ENCODE measurements around the gene PXK.

Gene PXK

DNA sequence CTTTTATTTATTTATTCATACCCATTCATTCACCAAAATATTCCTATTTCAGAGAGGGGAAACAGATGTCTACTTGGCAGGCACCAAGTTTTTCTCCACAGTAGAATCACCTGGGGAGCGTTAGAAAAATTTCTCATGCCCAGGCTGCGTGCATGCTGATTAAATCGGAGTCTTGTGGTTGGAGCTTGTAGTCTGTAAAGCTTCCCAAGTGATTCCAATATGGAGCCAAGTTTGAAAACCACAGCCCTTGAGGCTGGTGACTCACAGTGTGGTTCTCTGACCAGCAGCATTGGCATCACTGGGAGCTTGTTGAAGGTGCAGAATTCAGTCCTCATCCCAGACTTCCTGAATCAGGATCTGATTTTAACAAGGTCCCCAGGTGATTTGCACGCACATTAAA, 51.2 kb downstream of the PXK start:
- peak; percentile 99 for DNase-seq

DNA sequence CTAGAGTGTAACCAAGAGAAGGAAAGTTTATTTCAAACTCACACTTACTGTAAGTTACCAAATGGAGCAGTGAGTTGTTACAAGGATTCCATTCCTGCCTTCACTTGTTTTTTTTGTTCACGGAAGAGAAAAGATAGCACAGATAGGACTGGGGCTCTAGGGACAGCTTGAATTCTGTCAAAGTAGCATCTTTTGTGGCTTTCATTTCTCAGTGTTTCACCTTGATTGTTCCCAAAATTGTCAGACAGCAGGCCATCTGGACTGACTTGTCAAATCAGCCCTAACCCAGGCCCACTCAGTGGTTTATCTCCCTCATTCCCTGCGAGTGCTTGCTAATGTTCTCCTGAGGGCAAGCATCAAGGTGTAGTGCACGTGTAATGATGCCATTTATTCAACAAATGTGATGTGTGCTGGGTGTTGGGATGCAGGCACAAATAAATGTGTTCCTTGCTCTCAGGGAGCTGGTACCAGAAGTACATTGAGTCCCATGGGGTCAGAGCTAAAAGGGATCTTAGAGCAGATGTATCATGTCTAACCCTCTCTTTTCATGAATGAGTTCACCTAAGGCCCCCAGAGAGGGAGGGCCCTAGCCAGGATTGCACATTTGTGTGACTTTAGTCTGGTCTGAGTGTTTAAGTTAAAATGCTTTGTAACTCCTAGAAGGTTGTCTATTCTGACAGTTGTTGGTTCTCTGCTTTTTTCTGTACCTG, 51.8 kb downstream of the PXK start:
- Histone ChIP-seq H3K4me2 (ENCODE audit: low read length, poor library complexity, severe bottlenecking) (no peak overlapping the region), H3K36me3 (ENCODE audit: control insufficient read depth in 1 of 2, insufficient read depth in 2 of 2, low read depth in 1 of 2, low read length in 2 of 2) (peaks cover 3 to 13% of the 10 kb centered on the region in 2 experiments), H4K91ac (ENCODE audit: low read length) (peak overlapping the region; percentile 89), H2BK5ac (ENCODE audit: low read depth, low read length, poor library complexity, severe bottlenecking) (no peak overlapping the region), H3K4ac (ENCODE audit: low read depth in 1 of 2, low read length in 2 of 2) (peak overlapping the region; percentile 61 to 87), H2BK15ac (ENCODE audit: low read depth, poor library complexity, severe bottlenecking) (peak overlapping the region; percentile 95), H2BK120ac (ENCODE audit: low read depth, low read length) (peak overlapping the region; percentile 11), H3K79me1 (replicated peaks; ENCODE audit: low read length, poor library complexity, severe bottlenecking) (peaks cover 4% of the 10 kb centered on the region), H3K9me3 (ENCODE audit: control insufficient read depth, low read length) (no peaks in the 10 kb centered on the region), H3K23ac (ENCODE audit: low read length in 2 of 2) (no peak overlapping the region), H3K4me3 (ENCODE audit: insufficient read depth in 1 of 2, low read depth in 1 of 2, low read length in 2 of 2) (peak overlapping the region in 1 of 2 experiments; percentile 17), H3K14ac (ENCODE audit: low read length in 2 of 2) (peak overlapping the region in 1 of 2 experiments; percentile 63), H3K4me1 (ENCODE audit: control insufficient read depth, insufficient read depth, low read depth, low read length) (peaks cover 12% of the 10 kb centered on the region), H3K27me3 (ENCODE audit: control insufficient read depth in 1 of 2, insufficient read depth in 1 of 2, low read length in 2 of 2) (peaks cover 0 to 3% of the 10 kb centered on the region in 2 experiments), H3K27ac (ENCODE audit: low read length, poor library complexity, severe bottlenecking) (peak overlapping the region; percentile 93), H2BK12ac (ENCODE audit: low read length in 2 of 2) (peak overlapping the region; percentile 76 to 82), H2AK5ac (ENCODE audit: low read length, severe bottlenecking) (peak overlapping the region; percentile 28), H3K18ac (ENCODE audit: low read depth in 1 of 2, low read length in 2 of 2) (peak overlapping the region; percentile 46 to 62), H4K8ac (ENCODE audit: low read length) (peak overlapping the region; percentile 53), H2AFZ (ENCODE audit: low read depth, low read length) (no peak overlapping the region), H3K9ac (ENCODE audit: low read length) (peak overlapping the region; percentile 28)
- peak; percentile 55 for DNase-seq
- WGBS = 67% methylated on average over 3 of the region's 3 CpGs

More for the DNA sequence above, 51.2 kb downstream of the PXK start:
- no peak overlapping the region for H3K23ac ChIP-seq (ENCODE audit: low read length in 2 of 2)
- no peak overlapping the region for H4K91ac ChIP-seq (ENCODE audit: low read length)
- peak overlapping the region in 1 of 2 experiments; percentile 87 for H3K4ac ChIP-seq (ENCODE audit: low read depth in 1 of 2, low read length in 2 of 2)
- H3K9me3 ChIP-seq (ENCODE audit: control insufficient read depth, low read length) = no peaks in the 10 kb centered on the region
- no peak overlapping the region for H2AK5ac ChIP-seq (ENCODE audit: low read length, severe bottlenecking)
- peaks cover 12% of the 10 kb centered on the region for H3K4me1 ChIP-seq (ENCODE audit: control insufficient read depth, insufficient read depth, low read depth, low read length)
- H3K14ac ChIP-seq (ENCODE audit: low read length in 2 of 2) = no peak overlapping the region
- H2BK120ac ChIP-seq (ENCODE audit: low read depth, low read length) = no peak overlapping the region
- no peak overlapping the region for H2AFZ ChIP-seq (ENCODE audit: low read depth, low read length)
- peaks cover 4% of the 10 kb centered on the region for H3K79me1 ChIP-seq (replicated peaks; ENCODE audit: low read length, poor library complexity, severe bottlenecking)
- no peak overlapping the region for H2BK15ac ChIP-seq (ENCODE audit: low read depth, poor library complexity, severe bottlenecking)
- peaks cover 3 to 13% of the 10 kb centered on the region in 2 experiments for H3K36me3 ChIP-seq (ENCODE audit: control insufficient read depth in 1 of 2, insufficient read depth in 2 of 2, low read depth in 1 of 2, low read length in 2 of 2)
- H4K8ac ChIP-seq (ENCODE audit: low read length) = peak overlapping the region; percentile 53
- no peak overlapping the region for H2BK5ac ChIP-seq (ENCODE audit: low read depth, low read length, poor library complexity, severe bottlenecking)
- H3K4me2 ChIP-seq (ENCODE audit: low read length, poor library complexity, severe bottlenecking) = no peak overlapping the region
- peak overlapping the region; percentile 93 for H3K27ac ChIP-seq (ENCODE audit: low read length, poor library complexity, severe bottlenecking)
- WGBS = 10% methylated on average over 4 of the region's 4 CpGs
- peaks cover 0 to 3% of the 10 kb centered on the region in 2 experiments for H3K27me3 ChIP-seq (ENCODE audit: control insufficient read depth in 1 of 2, insufficient read depth in 1 of 2, low read length in 2 of 2)
- no peak overlapping the region for H3K18ac ChIP-seq (ENCODE audit: low read depth in 1 of 2, low read length in 2 of 2)
- H3K4me3 ChIP-seq (ENCODE audit: insufficient read depth in 1 of 2, low read depth in 1 of 2, low read length in 2 of 2) = peak overlapping the region in 1 of 2 experiments; percentile 52
- H3K9ac ChIP-seq (ENCODE audit: low read length) = peak overlapping the region; percentile 65
- no peak overlapping the region for H2BK12ac ChIP-seq (ENCODE audit: low read length in 2 of 2)

DNA sequence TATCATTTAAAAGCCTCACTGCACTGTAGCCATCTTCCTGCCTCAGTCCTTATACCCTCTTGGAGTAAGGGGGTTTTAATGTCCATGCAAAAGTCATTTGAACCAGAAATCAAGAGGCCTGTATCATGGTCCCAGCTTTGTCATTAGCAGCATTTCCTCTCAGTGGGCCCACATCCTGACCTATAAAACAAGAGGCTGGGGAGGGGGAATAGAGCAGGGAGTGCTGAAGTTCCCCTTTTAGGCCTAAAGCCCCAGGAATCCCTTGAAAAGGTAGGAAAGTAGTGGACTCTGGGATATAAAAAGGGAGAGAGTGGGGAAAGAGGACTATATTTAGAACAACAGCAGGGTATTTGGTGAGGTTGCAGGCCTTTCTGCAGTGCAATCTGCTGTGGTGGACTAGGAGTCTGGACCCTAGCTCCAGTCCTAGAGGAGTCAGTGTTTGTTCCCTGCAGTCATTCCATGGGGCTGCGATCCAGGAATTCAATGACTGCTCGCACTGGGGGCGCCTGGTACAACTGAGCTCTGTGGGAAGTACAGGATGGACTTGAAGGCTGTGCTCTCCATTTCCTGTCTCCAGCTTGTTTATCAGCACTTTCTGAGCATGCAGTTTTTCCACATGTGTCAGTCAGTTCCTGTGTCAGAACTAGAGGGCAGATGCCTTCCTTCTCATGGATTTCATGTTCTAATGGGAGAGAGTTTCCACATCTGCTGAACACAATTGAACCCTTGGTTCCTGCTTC, 54.1 kb downstream of the PXK start:
- Histone ChIP-seq H3K23ac (ENCODE audit: low read length in 2 of 2) (no peak overlapping the region), H3K9me3 (ENCODE audit: control insufficient read depth, low read length) (no peaks in the 10 kb centered on the region), H3K14ac (ENCODE audit: low read length in 2 of 2) (no peak overlapping the region), H2BK15ac (ENCODE audit: low read depth, poor library complexity, severe bottlenecking) (no peak overlapping the region), H4K91ac (ENCODE audit: low read length) (no peak overlapping the region), H3K9ac (ENCODE audit: low read length) (no peak overlapping the region), H3K27ac (ENCODE audit: low read length, poor library complexity, severe bottlenecking) (peak overlapping the region; percentile 8), H2AK5ac (ENCODE audit: low read length, severe bottlenecking) (no peak overlapping the region), H2BK5ac (ENCODE audit: low read depth, low read length, poor library complexity, severe bottlenecking) (peak overlapping the region; percentile 46), H3K4ac (ENCODE audit: low read depth in 1 of 2, low read length in 2 of 2) (peak overlapping the region; percentile 61), H3K36me3 (ENCODE audit: control insufficient read depth in 1 of 2, insufficient read depth in 2 of 2, low read depth in 1 of 2, low read length in 2 of 2) (peaks cover 3 to 20% of the 10 kb centered on the region in 2 experiments), H3K4me3 (ENCODE audit: insufficient read depth in 1 of 2, low read depth in 1 of 2, low read length in 2 of 2) (no peak overlapping the region), H2BK120ac (ENCODE audit: low read depth, low read length) (no peak overlapping the region), H3K27me3 (ENCODE audit: control insufficient read depth in 1 of 2, insufficient read depth in 1 of 2, low read length in 2 of 2) (peaks cover 0 to 3% of the 10 kb centered on the region in 2 experiments), H4K8ac (ENCODE audit: low read length) (no peak overlapping the region), H3K4me1 (ENCODE audit: control insufficient read depth, insufficient read depth, low read depth, low read length) (peaks cover 12% of the 10 kb centered on the region), H3K79me1 (replicated peaks; ENCODE audit: low read length, poor library complexity, severe bottlenecking) (peaks cover 4% of the 10 kb centered on the region), H2BK12ac (ENCODE audit: low read length in 2 of 2) (peak overlapping the region in 1 of 2 experiments; percentile 93), H2AFZ (ENCODE audit: low read depth, low read length) (no peak overlapping the region), H3K18ac (ENCODE audit: low read depth in 1 of 2, low read length in 2 of 2) (peak overlapping the region; percentile 34 to 96), H3K4me2 (ENCODE audit: low read length, poor library complexity, severe bottlenecking) (no peak overlapping the region)
- WGBS = 2% methylated on average over 3 of the region's 3 CpGs
- DNase-seq = peak; percentile 97

All from mesenchymal stem cell (in vitro differentiated cells and primary cell).